Measurements from ENCODE around the gene NPC1L1.

The NPC1L1 gene

GRCh38 chr7:44541028-44541869 lies at the start of gene NPC1L1:
Gene NPC1L1, minus strand, starts transcription at chr7:44541330. Its CDS starts 71 bp downstream, at chr7:44541259.
- no peak for DNase-seq (ENCODE audit: low read depth, low spot score)

- no peak for DNase-seq (ENCODE audit: low read depth, low spot score)
Observed at GRCh38 chr7:44590910-44591309, 49.8 kb upstream of the NPC1L1 start.

GRCh38 chr7:44587843-44588711 lies 46.9 kb upstream of the NPC1L1 start:
- peak; percentile 32 for DNase-seq (ENCODE audit: low read depth, low spot score)

GRCh38 chr7:44583146-44583865 lies 42.2 kb upstream of the NPC1L1 start:
- DNase-seq (ENCODE audit: low read depth, low spot score), result no peak

GRCh38 chr7:44581879-44582603 lies 40.9 kb upstream of the NPC1L1 start, which contains the start of gene TMED4:
Gene TMED4, minus strand, starts transcription at chr7:44582231. Its CDS starts 25 bp downstream, at chr7:44582206.
- DNase-seq (ENCODE audit: low read depth, low spot score), result peak; percentile 100

- DNase-seq (ENCODE audit: low read depth, low spot score), result no peak
Observed at GRCh38 chr7:44580945-44581878, 40.1 kb upstream of the NPC1L1 start.

- no peak for DNase-seq (ENCODE audit: low read depth, low spot score)
Observed at GRCh38 chr7:44576228-44576627, 35.1 kb upstream of the NPC1L1 start.

- no peak for DNase-seq (ENCODE audit: low read depth, low spot score)
Observed at GRCh38 chr7:44575054-44575453, 33.9 kb upstream of the NPC1L1 start.

- no peak for DNase-seq (ENCODE audit: low read depth, low spot score)
Observed at GRCh38 chr7:44574287-44574872, 33.2 kb upstream of the NPC1L1 start.

- DNase-seq (ENCODE audit: low read depth, low spot score), result peak; percentile 82
Observed at GRCh38 chr7:44573464-44574286, 32.5 kb upstream of the NPC1L1 start, which contains the start of gene DDX56. Gene DDX56, minus strand, starts transcription at chr7:44573908. Its CDS starts 13 bp downstream, at chr7:44573895.

- no peak for DNase-seq (ENCODE audit: low read depth, low spot score)
Observed at GRCh38 chr7:44572771-44573170, 31.6 kb upstream of the NPC1L1 start.

GRCh38 chr7:44569959-44570358 lies 28.8 kb upstream of the NPC1L1 start:
- DNase-seq (ENCODE audit: low read depth, low spot score), result no peak

GRCh38 chr7:44568771-44569560 lies 27.8 kb upstream of the NPC1L1 start:
- no peak for DNase-seq (ENCODE audit: low read depth, low spot score)

- no peak for DNase-seq (ENCODE audit: low read depth, low spot score)
Observed at GRCh38 chr7:44567884-44568283, 26.8 kb upstream of the NPC1L1 start.

- no peak for DNase-seq (ENCODE audit: low read depth, low spot score)
Observed at GRCh38 chr7:44566680-44567079, 25.6 kb upstream of the NPC1L1 start.

GRCh38 chr7:44565795-44566559 lies 24.8 kb upstream of the NPC1L1 start:
- no peak for DNase-seq (ENCODE audit: low read depth, low spot score)
